Activated T-cell treated with anti-CD3 and anti-CD28 coated beads, Interleukin-2, amount 50 U/mL, for 72 hours (primary cell): ENCODE data around the gene C10orf143. TPM values are rescaled to one million over a fixed set of nuclear protein-coding genes. Genes with fewer than 3 reads are reported as not detected.
A peak's percentile ranks its signal among the peaks of the same experiment; 100 is the strongest.

Experiments
- ATAC-seq, 2 donors: fragments of 150-1000 bp; cut with Tn5 transposase; replicated peaks in 1 of 2; 2 replicates each; pipeline ENCODE4 v1.10.0; 2021; ENCODE audit warnings: moderate library complexity in 2 of 2, mild to moderate bottlenecking in 1 of 2
- DNase-seq, 2 donors: peaks; one replicate each; pipeline ENCODE4 v3.0.0; 2021 to 2022; ENCODE audit warnings: mixed read lengths in 1 of 2
- H3K27ac Mint-ChIP-seq: one replicate; pipeline ENCODE4 v1.8.0; 2022; ENCODE audit warnings: mild to moderate bottlenecking, moderate library complexity, mixed read lengths
- H3K27me3 Mint-ChIP-seq: one replicate; pipeline ENCODE4 v1.8.0; 2022; ENCODE audit warnings: low read depth, mixed read lengths
- H3K36me3 Mint-ChIP-seq, 2 donors: one replicate each; pipeline ENCODE4 v1.8.0; 2022; ENCODE audit warnings: mixed read lengths in 2 of 2, mild to moderate bottlenecking in 1 of 2; ENCODE audit not compliant: insufficient read depth in 2 of 2
- H3K4me1 Mint-ChIP-seq: one replicate; pipeline ENCODE4 v1.8.0; 2022; ENCODE audit warnings: low read depth, mixed read lengths
- H3K4me3 Mint-ChIP-seq, 2 donors: one replicate each; pipeline ENCODE4 v1.8.0; 2022; ENCODE audit warnings: mild to moderate bottlenecking in 2 of 2, mixed read lengths in 2 of 2, moderate library complexity in 2 of 2
- H3K9me3 Mint-ChIP-seq, 2 donors: one replicate each; pipeline ENCODE4 v1.8.0; 2022; ENCODE audit warnings: mixed read lengths in 2 of 2
- total RNA-seq, 2 donors: library from RNA; stranded (reverse); gene quantifications; one replicate each; pipeline ENCODE4 v1.2.3, GENCODE V29; 2022

The C10orf143 gene
- total RNA-seq, 2 donors from 2014 or later: 6.4 to 12.0 TPM

DNA sequence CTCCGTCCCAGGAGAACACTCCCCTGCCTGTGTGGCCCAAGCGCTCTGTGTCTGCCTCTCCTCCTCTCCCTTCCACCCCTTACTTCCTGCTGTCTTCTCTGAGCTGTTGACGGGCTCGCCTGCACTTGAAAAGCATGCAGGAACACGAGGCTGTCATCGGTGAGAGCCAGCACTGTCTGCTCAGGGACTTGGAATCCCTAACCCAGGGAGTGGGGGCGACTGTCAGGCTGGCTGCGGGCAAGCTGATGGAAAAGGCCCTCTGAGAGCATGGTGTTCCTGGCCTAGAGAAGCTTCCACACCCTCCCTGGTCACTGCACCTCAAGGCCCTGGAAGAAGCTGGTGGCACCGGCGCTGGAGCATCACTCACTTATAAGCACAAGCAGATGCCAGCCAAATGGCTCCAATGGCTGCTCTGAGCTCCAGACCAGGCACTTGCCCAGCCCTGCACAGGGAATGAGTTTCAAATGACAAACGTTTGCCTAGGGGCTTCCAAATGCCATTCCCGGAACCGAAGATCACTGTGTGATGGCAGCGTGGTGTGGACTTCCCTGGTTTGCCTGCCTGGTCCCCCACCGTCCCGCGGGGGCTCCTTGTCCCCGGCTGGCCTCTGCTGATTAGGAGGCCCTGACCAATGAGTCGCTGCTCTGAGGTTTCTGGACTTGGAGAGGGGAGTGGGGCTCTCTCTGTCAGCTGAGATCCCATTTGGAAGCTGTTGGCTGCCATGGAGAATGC lies 89.8 kb downstream of the C10orf143 start:
- Mint-ChIP-seq H3K27me3 (no peaks in the 10 kb centered on the region), H3K4me1 (no peaks in the 10 kb centered on the region), H3K4me3 (no peak overlapping the region), H3K27ac (no peak overlapping the region), H3K36me3 (no peaks in the 10 kb centered on the region), H3K9me3 (no peaks in the 10 kb centered on the region)
- no peak for ATAC-seq
- no peak for DNase-seq

DNA sequence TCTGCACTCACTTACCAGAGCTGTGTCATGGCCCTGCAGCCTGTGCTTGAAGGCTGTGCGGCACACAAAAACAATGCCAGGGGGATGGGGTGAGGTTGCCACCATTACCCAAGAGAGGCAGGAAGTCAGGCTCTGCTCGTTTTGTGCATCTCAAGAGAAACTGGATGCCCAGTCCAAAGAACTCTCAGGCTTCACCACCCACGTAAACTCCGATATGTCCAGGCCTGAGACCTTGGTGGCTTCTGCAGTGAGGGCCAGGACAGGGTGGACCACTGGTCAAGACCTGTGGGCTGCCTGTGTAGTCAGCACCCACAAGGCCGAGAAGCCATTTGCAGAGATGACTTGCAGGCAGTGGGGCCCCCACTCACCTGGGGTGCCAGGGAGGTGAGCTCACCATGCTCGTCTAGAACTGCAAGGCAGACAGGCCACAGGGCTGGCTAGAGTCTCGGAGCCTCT lies 91.9 kb downstream of the C10orf143 start:
- H3K36me3 Mint-ChIP-seq: no peaks in the 10 kb centered on the region
- DNase-seq (no peak), ATAC-seq (no peak)
- no peak overlapping the region for H3K27ac Mint-ChIP-seq
- no peaks in the 10 kb centered on the region for H3K27me3 Mint-ChIP-seq
- no peaks in the 10 kb centered on the region for H3K4me1 Mint-ChIP-seq
- no peaks in the 10 kb centered on the region for H3K9me3 Mint-ChIP-seq
- H3K4me3 Mint-ChIP-seq: no peak overlapping the region

DNA sequence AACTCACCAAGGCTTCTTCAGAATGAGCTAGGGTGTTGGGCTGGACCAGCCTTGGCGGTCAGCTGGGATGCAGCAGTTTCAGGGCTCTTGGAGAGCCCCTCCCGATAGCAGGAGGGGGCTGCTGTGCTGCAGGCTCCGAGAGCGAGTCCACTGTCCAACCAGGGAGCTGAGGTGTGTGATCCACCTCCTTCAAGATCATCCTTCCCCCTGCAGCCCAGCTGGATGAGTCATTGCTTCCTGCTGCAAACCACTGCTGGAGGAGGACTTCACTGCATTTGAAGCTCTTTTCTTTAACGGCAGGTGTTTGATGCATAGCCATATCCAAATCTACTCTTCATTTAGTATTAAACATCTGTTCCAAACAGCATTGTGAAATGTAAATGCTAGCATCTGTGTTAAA lies 92.4 kb downstream of the C10orf143 start:
- no peaks in the 10 kb centered on the region for H3K36me3 Mint-ChIP-seq
- no peaks in the 10 kb centered on the region for H3K4me1 Mint-ChIP-seq
- no peaks in the 10 kb centered on the region for H3K9me3 Mint-ChIP-seq
- ATAC-seq (peak in 1 of 2 donors; percentile 45), DNase-seq (peak in 1 of 2 donors; percentile 4)
- H3K27me3 Mint-ChIP-seq: no peaks in the 10 kb centered on the region
- H3K27ac Mint-ChIP-seq: no peak overlapping the region
- no peak overlapping the region for H3K4me3 Mint-ChIP-seq

DNA sequence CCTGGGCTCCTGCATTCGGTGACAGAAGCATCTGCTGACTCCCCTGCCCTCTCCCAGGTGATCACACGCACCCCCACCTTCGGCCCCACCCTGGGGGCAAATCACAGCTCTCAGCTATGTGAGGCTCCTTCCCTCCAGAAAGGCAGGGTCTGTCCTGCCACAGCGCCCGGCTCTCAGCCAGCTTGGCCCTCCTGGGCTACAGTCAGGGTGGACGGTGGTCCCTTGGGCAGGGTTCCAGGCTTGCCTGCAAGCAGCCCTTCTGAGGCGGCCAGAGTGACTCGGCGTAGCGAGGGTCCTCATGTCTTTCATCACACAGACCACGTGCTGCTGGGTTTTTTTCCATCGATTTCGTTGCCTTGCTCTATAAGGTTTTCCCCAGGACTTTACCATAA lies 93.0 kb downstream of the C10orf143 start:
- no peak overlapping the region for H3K27ac Mint-ChIP-seq
- no peak for ATAC-seq

GRCh38 chr10:130016993-130017630 lies 93.5 kb downstream of the C10orf143 start:
- no peak overlapping the region for H3K27ac Mint-ChIP-seq
- no peaks in the 10 kb centered on the region for H3K36me3 Mint-ChIP-seq
- H3K27me3 Mint-ChIP-seq: peaks cover 3% of the 10 kb centered on the region
- H3K4me1 Mint-ChIP-seq: no peaks in the 10 kb centered on the region
- H3K4me3 Mint-ChIP-seq: no peak overlapping the region
- ATAC-seq: no peak
- H3K9me3 Mint-ChIP-seq: no peaks in the 10 kb centered on the region
- DNase-seq: no peak

More for the DNA sequence above, 93.0 kb downstream of the C10orf143 start:
- Mint-ChIP-seq H3K27me3 (no peaks in the 10 kb centered on the region), H3K4me1 (no peaks in the 10 kb centered on the region), H3K4me3 (no peak overlapping the region), H3K9me3 (no peaks in the 10 kb centered on the region), H3K36me3 (no peaks in the 10 kb centered on the region)
- DNase-seq: no peak

- Mint-ChIP-seq H3K36me3 (no peaks in the 10 kb centered on the region), H3K9me3 (no peaks in the 10 kb centered on the region), H3K4me1 (no peaks in the 10 kb centered on the region), H3K27me3 (peaks cover 7% of the 10 kb centered on the region), H3K4me3 (no peak overlapping the region), H3K27ac (no peak overlapping the region)
- no peak for ATAC-seq
- no peak for DNase-seq
Measured at GRCh38 chr10:130016095-130016494, 94.5 kb downstream of the C10orf143 start.

- DNase-seq (no peak), ATAC-seq (no peak)
- no peak overlapping the region for H3K4me3 Mint-ChIP-seq
- H3K4me1 Mint-ChIP-seq: no peaks in the 10 kb centered on the region
- no peaks in the 10 kb centered on the region for H3K36me3 Mint-ChIP-seq
- no peak overlapping the region for H3K27ac Mint-ChIP-seq
- no peaks in the 10 kb centered on the region for H3K9me3 Mint-ChIP-seq
- H3K27me3 Mint-ChIP-seq: peaks cover 7% of the 10 kb centered on the region
Measured at GRCh38 chr10:130015075-130015695, 95.4 kb downstream of the C10orf143 start.

- Mint-ChIP-seq H3K4me1 (no peaks in the 10 kb centered on the region), H3K27me3 (peaks cover 7% of the 10 kb centered on the region), H3K4me3 (no peak overlapping the region), H3K27ac (no peak overlapping the region), H3K9me3 (no peaks in the 10 kb centered on the region), H3K36me3 (no peaks in the 10 kb centered on the region)
- ATAC-seq (no peak), DNase-seq (no peak)
Measured at GRCh38 chr10:130014263-130015074, 96.2 kb downstream of the C10orf143 start.

Other genes with a start within 250 kb of the C10orf143 start
- not detected for gene EBF3, start 146.6 kb downstream of the C10orf143 start, total RNA-seq
- 10 to 100 TPM; 58.5 to 69.3 TPM for gene GLRX3, start 25.6 kb upstream of the C10orf143 start, total RNA-seq